H9 (cell line): Measurements from ENCODE around the gene CLEC4C. TPM values are rescaled to one million over a fixed set of nuclear protein-coding genes. Genes with fewer than 3 reads are reported as not detected.

Experiments used
- DNase-seq: peaks from one replicate; pipeline ENCODE4 v3.0.0-alpha.2; 2017
- H2AFZ ChIP-seq: one replicate; pipeline ENCODE4 v1.6.1; 2013; ENCODE audit warnings: mild to moderate bottlenecking, low read length, control low read depth, moderate library complexity
- H2AK5ac ChIP-seq: 2 replicates; pipeline ENCODE4 v1.6.1; 2013; ENCODE audit warnings: low read length, control low read depth, mixed read lengths; ENCODE audit not compliant: insufficient read length
- H2BK120ac ChIP-seq: one replicate; pipeline ENCODE4 v1.6.1; 2013; ENCODE audit warnings: low read depth, mild to moderate bottlenecking, low read length, control low read depth, inconsistent platforms; ENCODE audit not compliant: poor library complexity, severe bottlenecking
- H2BK12ac ChIP-seq: 2 replicates; pipeline ENCODE4 v1.6.1; 2013; ENCODE audit warnings: low read length, control low read depth, mixed read lengths, low read depth; ENCODE audit not compliant: insufficient read length
- H2BK15ac ChIP-seq: 2 replicates; pipeline ENCODE4 v1.6.1; 2013; ENCODE audit warnings: low read depth, low read length, control low read depth
- H2BK20ac ChIP-seq: one replicate; pipeline ENCODE4 v1.6.1; 2013; ENCODE audit warnings: low read depth, mild to moderate bottlenecking, low read length, control low read depth, inconsistent platforms; ENCODE audit not compliant: poor library complexity, severe bottlenecking
- H2BK5ac ChIP-seq: 2 replicates; pipeline ENCODE4 v1.6.1; 2013; ENCODE audit warnings: low read length, control low read depth, mixed read lengths; ENCODE audit not compliant: insufficient read length
- H3K14ac ChIP-seq: 2 replicates; pipeline ENCODE4 v1.6.1; 2013; ENCODE audit warnings: low read length, control low read depth; ENCODE audit not compliant: insufficient read depth
- H3K18ac ChIP-seq: 2 replicates; pipeline ENCODE4 v1.6.1; 2013; ENCODE audit warnings: low read depth, mild to moderate bottlenecking, mixed read lengths, low read length, control low read depth; ENCODE audit not compliant: insufficient read length
- H3K23ac ChIP-seq: 2 replicates; pipeline ENCODE4 v1.6.1; 2013; ENCODE audit warnings: low read length, control low read depth, mixed read lengths, low read depth; ENCODE audit not compliant: insufficient read length
- H3K23me2 ChIP-seq: 2 replicates; pipeline ENCODE4 v1.6.1; 2013; ENCODE audit warnings: low read depth, mild to moderate bottlenecking, mixed read lengths, low read length, control low read depth; ENCODE audit not compliant: insufficient read length, poor library complexity, severe bottlenecking
- H3K27ac ChIP-seq: 2 replicates; pipeline ENCODE4 v1.5.1; 2013; ENCODE audit warnings: low read length, control low read depth, mixed read lengths, low read depth; ENCODE audit not compliant: insufficient read length
- H3K27me3 ChIP-seq: 2 replicates; pipeline ENCODE4 v1.6.1; 2013; ENCODE audit warnings: low read length, control low read depth, inconsistent platforms; ENCODE audit not compliant: insufficient read depth
- H3K4ac ChIP-seq: 2 replicates; pipeline ENCODE4 v1.6.1; 2013; ENCODE audit warnings: low read depth, mild to moderate bottlenecking, control low read depth, inconsistent platforms, low read length, moderate library complexity
- H3K4me1 ChIP-seq: 2 replicates; pipeline ENCODE4 v1.6.1; 2013; ENCODE audit warnings: low read length, control low read depth, inconsistent platforms; ENCODE audit not compliant: insufficient read depth
- H3K4me2 ChIP-seq: 2 replicates; pipeline ENCODE4 v1.6.1; 2013; ENCODE audit warnings: low read length, control low read depth, mixed read lengths; ENCODE audit not compliant: insufficient read length, insufficient read depth
- H3K56ac ChIP-seq: 2 replicates; pipeline ENCODE4 v1.6.1; 2013; ENCODE audit warnings: low read depth, mild to moderate bottlenecking, mixed read lengths, low read length, control low read depth; ENCODE audit not compliant: insufficient read length
- H3K79me1 ChIP-seq: 2 replicates; pipeline ENCODE4 v1.6.1; 2013; ENCODE audit warnings: low read depth, mild to moderate bottlenecking, moderate library complexity, low read length, control low read depth, inconsistent platforms; ENCODE audit not compliant: insufficient read depth, poor library complexity, severe bottlenecking
- H3K79me2 ChIP-seq: 2 replicates; pipeline ENCODE4 v1.6.1; 2013; ENCODE audit warnings: low read length, control low read depth, inconsistent platforms; ENCODE audit not compliant: insufficient read depth
- H3K9ac ChIP-seq: 2 replicates; pipeline ENCODE4 v1.6.1; 2013; ENCODE audit warnings: low read length, control low read depth, mixed read lengths; ENCODE audit not compliant: insufficient read length; ENCODE audit errors: extremely low read depth
- H3K9me3 ChIP-seq: one replicate; pipeline ENCODE4 v1.6.1; 2013; ENCODE audit warnings: low read depth, low read length, inconsistent platforms; ENCODE audit not compliant: control insufficient read depth
- H3T11ph ChIP-seq: one replicate; pipeline ENCODE4 v1.6.1; 2013; ENCODE audit warnings: mild to moderate bottlenecking, low read length, control low read depth, inconsistent platforms
- H4K20me1 ChIP-seq: one replicate; pipeline ENCODE4 v1.6.1; 2013; ENCODE audit not compliant: control insufficient read depth, insufficient read length, insufficient read depth
- H4K5ac ChIP-seq: 2 replicates; pipeline ENCODE4 v1.6.1; 2013; ENCODE audit warnings: low read depth, mild to moderate bottlenecking, mixed read lengths, low read length, control low read depth; ENCODE audit not compliant: insufficient read length
- H4K8ac ChIP-seq: replicated peaks from 2 replicates; pipeline ENCODE4 v1.6.1; 2013; ENCODE audit warnings: low read length, control low read depth, mixed read lengths, low read depth; ENCODE audit not compliant: insufficient read length
- H4K91ac ChIP-seq: 2 replicates; pipeline ENCODE4 v1.6.1; 2013; ENCODE audit warnings: low read depth, mild to moderate bottlenecking, moderate library complexity, mixed read lengths, low read length, control low read depth; ENCODE audit not compliant: insufficient read length
- H3K27ac Mint-ChIP-seq, 3 experiments: 2 replicates in 2 of 3; 3 replicates in 1 of 3; pipeline ENCODE4 v1.8.0; 2020 to 2021; ENCODE audit warnings: mixed read lengths in 3 of 3, mild to moderate bottlenecking in 1 of 3, moderate library complexity in 1 of 3
- H3K27me3 Mint-ChIP-seq: 2 replicates; pipeline ENCODE4 v1.8.0; 2021; ENCODE audit warnings: low read depth, mild to moderate bottlenecking, moderate library complexity, mixed read lengths
- H3K36me3 Mint-ChIP-seq, 3 experiments: 2 replicates in 2 of 3; 3 replicates in 1 of 3; pipeline ENCODE4 v1.8.0; 2020 to 2021; ENCODE audit warnings: low read depth in 3 of 3, mixed read lengths in 3 of 3; ENCODE audit not compliant: insufficient read depth in 1 of 3
- H3K4me1 Mint-ChIP-seq, 2 experiments: 2 replicates each; pipeline ENCODE4 v1.8.0; 2020; ENCODE audit warnings: mixed read lengths in 2 of 2
- H3K4me3 Mint-ChIP-seq, 2 experiments: 2 replicates in 1 of 2; 3 replicates in 1 of 2; pipeline ENCODE4 v1.8.0; 2020 to 2021; ENCODE audit warnings: mild to moderate bottlenecking in 2 of 2, mixed read lengths in 2 of 2, moderate library complexity in 1 of 2
- H3K9me3 Mint-ChIP-seq, 2 experiments: 2 replicates in 1 of 2; 3 replicates in 1 of 2; pipeline ENCODE4 v1.8.0; 2020; ENCODE audit warnings: mild to moderate bottlenecking in 2 of 2, mixed read lengths in 2 of 2, moderate library complexity in 1 of 2
- WGBS: extraction: QIAGEN DNeasy Blood & Tissue Kit; methylation state at CpG from one replicate; pipeline ENCODE4 v1.1.7; 2013; ENCODE audit warnings: missing lambda C conversion rate, low lambda C conversion rate, mixed read lengths; ENCODE audit not compliant: insufficient read length; ENCODE audit errors: extremely low coverage; 5-methylcytosine and 5-hydroxymethylcytosine counted together
- total RNA-seq: library from RNA; stranded (reverse); gene quantifications from 2 replicates; pipeline ENCODE4 v1.2.1, GENCODE V29; 2021
- TF ChIP-seq, protein P1 (sequence below): fragments of 200-600 bp; sonication (generic); conservative IDR thresholded peaks from 3 replicates; pipeline ENCODE4 v1.8.0; 2021; ENCODE audit warnings: antibody characterized with exemption, mild to moderate bottlenecking

CLEC4C gene
- total RNA-seq, 1 experiment from 2014 or later = 0.26 TPM

DNA sequence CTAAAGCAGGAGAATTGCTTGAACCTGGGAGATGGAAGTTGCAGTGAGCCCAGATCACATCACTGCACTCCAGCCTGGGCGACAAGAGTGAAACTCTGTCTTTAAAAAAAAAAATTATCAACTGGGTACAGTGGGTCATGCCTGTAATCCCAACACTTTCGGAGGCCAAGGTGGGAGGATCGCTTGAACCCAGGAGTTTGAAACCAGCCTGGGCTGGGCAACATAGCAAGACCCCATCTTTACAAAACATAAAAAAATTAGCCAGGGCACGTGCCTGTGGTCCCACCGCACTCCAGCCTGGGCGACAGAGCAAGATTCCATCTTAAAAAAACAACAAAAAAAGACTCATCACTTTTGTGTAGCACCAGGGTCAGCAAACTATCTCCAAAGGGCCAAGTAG, 34.9 kb upstream of the CLEC4C start:
- no peaks in the 10 kb centered on the region for H3K27me3 ChIP-seq
- no peak overlapping the region for H3K9ac ChIP-seq
- H2BK120ac ChIP-seq = no peak overlapping the region
- no peaks in the 10 kb centered on the region for H3K79me1 ChIP-seq
- no peak overlapping the region for H2BK20ac ChIP-seq
- no peak overlapping the region for H3K4ac ChIP-seq
- no peak for DNase-seq
- no peaks in the 10 kb centered on the region for H3K23me2 ChIP-seq
- H4K20me1 ChIP-seq = no peaks in the 10 kb centered on the region
- Mint-ChIP-seq H3K4me1 (peaks cover 21 to 26% of the 10 kb centered on the region in 2 experiments), H3K27me3 (no peaks in the 10 kb centered on the region), H3K4me3 (no peak overlapping the region), H3K36me3 (no peaks in the 10 kb centered on the region), H3K9me3 (no peaks in the 10 kb centered on the region), H3K27ac (no peak overlapping the region)
- no peak overlapping the region for H3T11ph ChIP-seq
- H3K27ac ChIP-seq = no peak overlapping the region
- H4K8ac ChIP-seq = no peak overlapping the region
- H2AFZ ChIP-seq = no peak overlapping the region
- no peaks in the 10 kb centered on the region for H3K79me2 ChIP-seq
- no peak overlapping the region for H2BK12ac ChIP-seq
- no peak overlapping the region for H3K4me2 ChIP-seq
- H3K4me1 ChIP-seq = no peaks in the 10 kb centered on the region
- no peaks in the 10 kb centered on the region for H3K9me3 ChIP-seq
- H2AK5ac ChIP-seq = no peak overlapping the region
- WGBS = no CpG with 5 or more reads among the region's 6 CpGs
- no peak overlapping the region for H2BK5ac ChIP-seq
- H3K18ac ChIP-seq = no peak overlapping the region
- no peak overlapping the region for H3K23ac ChIP-seq
- H4K5ac ChIP-seq = no peak overlapping the region
- no peak overlapping the region for H3K56ac ChIP-seq
- H4K91ac ChIP-seq = no peak overlapping the region
- no peak overlapping the region for H2BK15ac ChIP-seq
- no peak overlapping the region for H3K14ac ChIP-seq
- TF ChIP-seq, protein P1, sequence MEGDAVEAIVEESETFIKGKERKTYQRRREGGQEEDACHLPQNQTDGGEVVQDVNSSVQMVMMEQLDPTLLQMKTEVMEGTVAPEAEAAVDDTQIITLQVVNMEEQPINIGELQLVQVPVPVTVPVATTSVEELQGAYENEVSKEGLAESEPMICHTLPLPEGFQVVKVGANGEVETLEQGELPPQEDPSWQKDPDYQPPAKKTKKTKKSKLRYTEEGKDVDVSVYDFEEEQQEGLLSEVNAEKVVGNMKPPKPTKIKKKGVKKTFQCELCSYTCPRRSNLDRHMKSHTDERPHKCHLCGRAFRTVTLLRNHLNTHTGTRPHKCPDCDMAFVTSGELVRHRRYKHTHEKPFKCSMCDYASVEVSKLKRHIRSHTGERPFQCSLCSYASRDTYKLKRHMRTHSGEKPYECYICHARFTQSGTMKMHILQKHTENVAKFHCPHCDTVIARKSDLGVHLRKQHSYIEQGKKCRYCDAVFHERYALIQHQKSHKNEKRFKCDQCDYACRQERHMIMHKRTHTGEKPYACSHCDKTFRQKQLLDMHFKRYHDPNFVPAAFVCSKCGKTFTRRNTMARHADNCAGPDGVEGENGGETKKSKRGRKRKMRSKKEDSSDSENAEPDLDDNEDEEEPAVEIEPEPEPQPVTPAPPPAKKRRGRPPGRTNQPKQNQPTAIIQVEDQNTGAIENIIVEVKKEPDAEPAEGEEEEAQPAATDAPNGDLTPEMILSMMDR = no peak
